HepG2 (cell line): ENCODE results near the gene CHL1. TPM values are rescaled to one million over a fixed set of nuclear protein-coding genes. Genes with fewer than 3 reads are reported as not detected.

Experiments used
- ATAC-seq: fragments of 200-7000 bp; cut with Tn5 transposase; 3 replicates; pipeline ENCODE4 v1.9.1; 2020; ENCODE audit warnings: mild to moderate bottlenecking, moderate library complexity
- BruUV-seq: library from RNA; stranded (reverse); fragments of 400-500 nt; replicated peaks from 2 replicates; lab custom pipeline; 2021; lab: Mats Ljungman, UMichigan
- CTCF ChIA-PET: fragments of 300-600 bp; formaldehyde crosslinking; extraction: SDS; loops from one replicate; lab custom pipeline; 2021; ENCODE audit warnings: low total read pairs, inconsistent platforms, low intra/inter-chr PET ratio; lab: Yijun Ruan, JAX
- POLR2A ChIA-PET: fragments of 350-600 bp; sonication (Branson Sonifier 250); formaldehyde crosslinking; loops from one replicate; lab custom pipeline; 2020; ENCODE audit warnings: antibody characterized with exemption, inconsistent platforms; lab: Yijun Ruan, JAX
- DNase-seq: peaks from one replicate; pipeline ENCODE4 v3.0.0-alpha.2; 2015; ENCODE audit warnings: low spot score
- FAIRE-seq: peaks from 3 replicates; lab custom pipeline; 2011; peaks lifted over from hg19 to GRCh38; lab: Jason Lieb, UNC
- H2AFZ ChIP-seq: one replicate; pipeline ENCODE4 v1.6.1; 2011; ENCODE audit warnings: low read length, inconsistent platforms
- H3K27ac ChIP-seq: fragments of 300-600 bp; 3 replicates; pipeline ENCODE4 v1.8.0; 2011; ENCODE audit warnings: mixed run types, mild to moderate bottlenecking, mixed read lengths, low read length, inconsistent platforms; ENCODE audit not compliant: insufficient read depth; ENCODE audit errors: extremely low read length
- H3K27me3 ChIP-seq, 2 experiments: fragments of 200-600 bp in 1 of 2; 2 replicates in 1 of 2; 3 replicates in 1 of 2; pipeline versions ENCODE4 v1.6.0 to v1.8.0; 2011; ENCODE audit warnings: low read length in 2 of 2, mild to moderate bottlenecking in 2 of 2, moderate library complexity in 2 of 2, inconsistent platforms in 1 of 2; ENCODE audit not compliant: insufficient read depth in 2 of 2, control insufficient read depth in 1 of 2
- H3K36me3 ChIP-seq, 2 experiments: fragments of 200-600 bp in 1 of 2; replicated peaks in 1 of 2; 2 replicates in 1 of 2; 3 replicates in 1 of 2; pipeline versions ENCODE4 v1.5.1 to v1.8.0; 2011; ENCODE audit warnings: low read length in 2 of 2, inconsistent platforms in 1 of 2; ENCODE audit not compliant: insufficient read depth in 2 of 2, control insufficient read depth in 1 of 2
- H3K4me1 ChIP-seq: 2 replicates; pipeline ENCODE4 v1.5.1; 2012; ENCODE audit warnings: low read length, inconsistent platforms; ENCODE audit not compliant: insufficient read depth
- H3K4me2 ChIP-seq: 2 replicates; pipeline ENCODE4 v1.6.0; 2011; ENCODE audit warnings: low read depth, low read length, inconsistent platforms
- H3K4me3 ChIP-seq, 3 experiments: fragments of 200-600 bp in 1 of 3; sonication (generic), shearing (Covaris generic) in 1 of 3; replicated peaks in 1 of 3; 2 replicates each; pipeline ENCODE4 v1.5.1; 2011 to 2016; ENCODE audit warnings: low read length in 3 of 3, inconsistent platforms in 2 of 3, low read depth in 2 of 3, mild to moderate bottlenecking in 2 of 3, control low read depth in 1 of 3, mixed read lengths in 1 of 3; ENCODE audit not compliant: insufficient read depth in 1 of 3
- H3K79me2 ChIP-seq: one replicate; pipeline ENCODE4 v1.6.1; 2011; ENCODE audit warnings: low read length, inconsistent platforms; ENCODE audit not compliant: insufficient read depth
- H3K9ac ChIP-seq: 2 replicates; pipeline ENCODE4 v1.6.0; 2011; ENCODE audit warnings: mild to moderate bottlenecking, low read depth, low read length, inconsistent platforms; ENCODE audit not compliant: insufficient read depth
- H3K9me3 ChIP-seq: 2 replicates; pipeline ENCODE4 v1.5.1; 2012; ENCODE audit warnings: mild to moderate bottlenecking, low read length
- H4K20me1 ChIP-seq: 2 replicates; pipeline ENCODE4 v1.6.0; 2011; ENCODE audit warnings: inconsistent platforms, mild to moderate bottlenecking, low read length, moderate library complexity; ENCODE audit not compliant: insufficient read depth
- HOXD1 ChIP-seq: sonication (generic); formaldehyde crosslinking; IDR thresholded peaks from 2 replicates; pipeline ENCODE4 v1.5.0; 2020; ENCODE audit warnings: missing genetic modification reagents
- KLF16 ChIP-seq, 2 experiments: sonication (generic) in 1 of 2; formaldehyde crosslinking in 1 of 2; IDR thresholded peaks; 2 replicates each; pipeline versions ENCODE4 v1.6.1 to v1.8.0; 2016 to 2023; ENCODE audit warnings: missing genetic modification reagents in 2 of 2, missing compliant biosample characterization in 1 of 2
- MED8 ChIP-seq: sonication (generic); formaldehyde crosslinking; IDR thresholded peaks from 2 replicates; pipeline ENCODE4 v1.8.1; 2023; ENCODE audit warnings: mild to moderate bottlenecking, missing genetic modification reagents; ENCODE audit not compliant: insufficient replicate concordance
- NFYC ChIP-seq: IDR thresholded peaks from 2 replicates; pipeline ENCODE4 v1.6.1; 2016; ENCODE audit warnings: missing genetic modification reagents, missing compliant biosample characterization
- REXO4 ChIP-seq: sonication (generic); formaldehyde crosslinking; IDR thresholded peaks from 2 replicates; pipeline ENCODE4 v1.8.0; 2022; ENCODE audit warnings: missing genetic modification reagents, mild to moderate bottlenecking, borderline replicate concordance
- SMAD3 ChIP-seq: sonication (generic); formaldehyde crosslinking; IDR thresholded peaks from 2 replicates; pipeline ENCODE4 v1.4.0; 2020; ENCODE audit warnings: missing genetic modification reagents
- SNRNP70 ChIP-seq: fragments of 200-400 bp; formaldehyde crosslinking; IDR thresholded peaks from 2 replicates; pipeline ENCODE4 v1.6.1; 2017; ENCODE audit warnings: mild to moderate bottlenecking, low read depth, low read length, moderate library complexity
- ZNF326 ChIP-seq: sonication (generic); formaldehyde crosslinking; IDR thresholded peaks from 2 replicates; pipeline ENCODE4 v1.4.0; 2020; ENCODE audit warnings: missing genetic modification reagents, borderline replicate concordance
- ZNF547 ChIP-seq: sonication (generic); formaldehyde crosslinking; IDR thresholded peaks from 2 replicates; pipeline ENCODE4 v1.5.1; 2020; ENCODE audit warnings: mild to moderate bottlenecking, missing genetic modification reagents
- ZNF552 ChIP-seq: sonication (generic); formaldehyde crosslinking; IDR thresholded peaks from 2 replicates; pipeline ENCODE4 v1.9.0; 2022; ENCODE audit warnings: missing genetic modification reagents, mild to moderate bottlenecking, borderline replicate concordance
- ZNF678 ChIP-seq: sonication (generic); formaldehyde crosslinking; IDR thresholded peaks from 2 replicates; pipeline ENCODE4 v1.4.0; 2020; ENCODE audit warnings: mild to moderate bottlenecking, missing genetic modification reagents
- ZNF788 ChIP-seq: sonication (generic); formaldehyde crosslinking; IDR thresholded peaks from 2 replicates; pipeline ENCODE4 v1.5.0; 2020; ENCODE audit warnings: mild to moderate bottlenecking, missing genetic modification reagents, borderline replicate concordance
- WGBS: methylation state at CpG from one replicate; pipeline ENCODE4 v1.1.6; 2017; ENCODE audit warnings: low lambda C conversion rate; 5-methylcytosine and 5-hydroxymethylcytosine counted together
- in situ Hi-C: cut with HindIII; loops from 2 replicates; pipeline ENCODE4 v1.10.0; 2017; ENCODE audit warnings: low pct_unique_long_range_greater_than_20kb; ENCODE audit not compliant: extremely low pct_ligation_motif_present
- intact Hi-C: fragments of 100-400 bp; cut with micrococcal nuclease; formaldehyde crosslinking; loops from one replicate; pipeline ENCODE4 v1.10.0; 2022; ENCODE audit not compliant: unreplicated experiment
- polyA plus RNA-seq, 8 experiments: library from polyadenylated mRNA; depleted of rRNA in 3 of 8; stranded (reverse) in 7 of 8; unstranded in 1 of 8; fragments of >200 nt; fragmentation: Illumina TruSeq in 4 of 8; extraction: Trizol in 4 of 8; gene quantifications; 2 replicates each; pipeline versions ENCODE4 v1.2.1 to v1.2.3, GENCODE V29; 2011 to 2016; ENCODE audit warnings: low read depth in 4 of 8, missing spikeins in 1 of 8, mixed read lengths in 1 of 8; ENCODE audit not compliant: insufficient read depth in 1 of 8
- total RNA-seq, 5 experiments: library from RNA; depleted of rRNA; stranded (reverse); fragments of >200 nt; fragmentation: Illumina TruSeq; extraction: Trizol; gene quantifications; 2 replicates each; pipeline ENCODE4 v1.2.3, GENCODE V29; 2016; ENCODE audit warnings: low read depth in 1 of 5
- TF ChIP-seq, protein P1 (sequence below): sonication (generic); formaldehyde crosslinking; IDR thresholded peaks from 2 replicates; pipeline ENCODE4 v1.8.0; 2022; ENCODE audit warnings: mild to moderate bottlenecking, missing genetic modification reagents; ENCODE audit not compliant: insufficient replicate concordance
- TF ChIP-seq, protein P2 (sequence below): sonication (generic); formaldehyde crosslinking; IDR thresholded peaks from 2 replicates; pipeline ENCODE4 v1.8.1; 2023; ENCODE audit warnings: missing genetic modification reagents, inconsistent platforms, borderline replicate concordance
- TF ChIP-seq, protein P3 (sequence below): sonication (generic); formaldehyde crosslinking; IDR thresholded peaks from 2 replicates; pipeline ENCODE4 v1.9.0; 2021; ENCODE audit warnings: missing genetic modification reagents, borderline replicate concordance
- TF ChIP-seq, protein P4 (sequence below): IDR thresholded peaks from 2 replicates; pipeline ENCODE4 v1.6.1; 2016; ENCODE audit warnings: low read depth, control low read depth
- TF ChIP-seq, protein P5 (sequence below): fragments of 450-650 bp; IDR thresholded peaks from 2 replicates; pipeline ENCODE4 v1.6.1; 2016

CHL1 gene
- total and polyA plus RNA-seq, 2 of the 13 experiments (the other 11 are each of a cell fraction or from before 2014, with no cell fraction given): not detected

DNA sequence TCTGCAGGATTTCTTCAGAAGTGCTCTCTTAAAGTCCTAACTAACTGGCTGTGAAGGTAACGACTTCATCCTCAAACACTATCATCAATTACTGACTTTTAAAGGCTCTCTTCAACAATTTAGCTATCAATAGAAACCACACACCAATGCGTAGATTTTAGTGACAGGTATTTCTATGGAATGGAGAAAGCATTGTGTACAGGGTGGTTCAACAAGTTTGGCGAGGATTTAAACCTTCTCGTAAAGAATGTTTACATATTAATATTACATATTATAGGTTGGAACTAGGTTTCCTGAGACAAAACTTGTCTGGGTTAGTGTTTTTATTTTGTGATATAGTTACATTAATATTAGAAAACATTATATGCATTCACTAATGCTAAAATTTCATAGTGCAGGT is 233.6 kb downstream of the CHL1 start:
- 3% methylated on average over 4 of the region's 4 CpGs for WGBS
- FAIRE-seq (no peak), DNase-seq (no peak), ATAC-seq (no peak)
- intact Hi-C loops: no loop called here
- H3K9me3 ChIP-seq: peaks cover 65% of the 10 kb centered on the region
- CTCF ChIA-PET: no interaction called here
- no peaks in the 10 kb centered on the region for H3K36me3 ChIP-seq
- in situ Hi-C loops: no loop called here
- H3K9ac ChIP-seq: no peak overlapping the region
- no peak overlapping the region for H2AFZ ChIP-seq
- no peaks in the 10 kb centered on the region for H4K20me1 ChIP-seq
- H3K27me3 ChIP-seq: no peaks in the 10 kb centered on the region
- no TSS peak for BruUV-seq
- H3K27ac ChIP-seq: no peak overlapping the region
- no peak overlapping the region for H3K4me3 ChIP-seq
- no peak overlapping the region for H3K4me2 ChIP-seq
- POLR2A ChIA-PET: no interaction called here
- no peaks in the 10 kb centered on the region for H3K4me1 ChIP-seq
- no peaks in the 10 kb centered on the region for H3K79me2 ChIP-seq
- TF ChIP-seq, protein P1, sequence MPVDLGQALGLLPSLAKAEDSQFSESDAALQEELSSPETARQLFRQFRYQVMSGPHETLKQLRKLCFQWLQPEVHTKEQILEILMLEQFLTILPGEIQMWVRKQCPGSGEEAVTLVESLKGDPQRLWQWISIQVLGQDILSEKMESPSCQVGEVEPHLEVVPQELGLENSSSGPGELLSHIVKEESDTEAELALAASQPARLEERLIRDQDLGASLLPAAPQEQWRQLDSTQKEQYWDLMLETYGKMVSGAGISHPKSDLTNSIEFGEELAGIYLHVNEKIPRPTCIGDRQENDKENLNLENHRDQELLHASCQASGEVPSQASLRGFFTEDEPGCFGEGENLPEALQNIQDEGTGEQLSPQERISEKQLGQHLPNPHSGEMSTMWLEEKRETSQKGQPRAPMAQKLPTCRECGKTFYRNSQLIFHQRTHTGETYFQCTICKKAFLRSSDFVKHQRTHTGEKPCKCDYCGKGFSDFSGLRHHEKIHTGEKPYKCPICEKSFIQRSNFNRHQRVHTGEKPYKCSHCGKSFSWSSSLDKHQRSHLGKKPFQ: no peak
- TF ChIP-seq ZNF326 (CRISPR knock-in tag) (no peak), NFYC (CRISPR knock-in tag) (no peak), REXO4 (no peak), ZNF788 (CRISPR knock-in tag) (no peak), SNRNP70 (no peak), KLF16 (CRISPR knock-in tag; IDR thresholded peaks at IDR 0.05) (no peak), HOXD1 (no peak), ZNF678 (no peak), ZNF552 (CRISPR knock-in tag) (no peak), ZNF547 (no peak), SMAD3 (no peak), MED8 (no peak)
- TF ChIP-seq, protein P2, sequence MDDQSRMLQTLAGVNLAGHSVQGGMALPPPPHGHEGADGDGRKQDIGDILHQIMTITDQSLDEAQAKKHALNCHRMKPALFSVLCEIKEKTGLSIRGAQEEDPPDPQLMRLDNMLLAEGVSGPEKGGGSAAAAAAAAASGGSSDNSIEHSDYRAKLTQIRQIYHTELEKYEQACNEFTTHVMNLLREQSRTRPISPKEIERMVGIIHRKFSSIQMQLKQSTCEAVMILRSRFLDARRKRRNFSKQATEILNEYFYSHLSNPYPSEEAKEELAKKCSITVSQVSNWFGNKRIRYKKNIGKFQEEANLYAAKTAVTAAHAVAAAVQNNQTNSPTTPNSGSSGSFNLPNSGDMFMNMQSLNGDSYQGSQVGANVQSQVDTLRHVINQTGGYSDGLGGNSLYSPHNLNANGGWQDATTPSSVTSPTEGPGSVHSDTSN (CRISPR knock-in tag): no peak
- TF ChIP-seq, protein P3, sequence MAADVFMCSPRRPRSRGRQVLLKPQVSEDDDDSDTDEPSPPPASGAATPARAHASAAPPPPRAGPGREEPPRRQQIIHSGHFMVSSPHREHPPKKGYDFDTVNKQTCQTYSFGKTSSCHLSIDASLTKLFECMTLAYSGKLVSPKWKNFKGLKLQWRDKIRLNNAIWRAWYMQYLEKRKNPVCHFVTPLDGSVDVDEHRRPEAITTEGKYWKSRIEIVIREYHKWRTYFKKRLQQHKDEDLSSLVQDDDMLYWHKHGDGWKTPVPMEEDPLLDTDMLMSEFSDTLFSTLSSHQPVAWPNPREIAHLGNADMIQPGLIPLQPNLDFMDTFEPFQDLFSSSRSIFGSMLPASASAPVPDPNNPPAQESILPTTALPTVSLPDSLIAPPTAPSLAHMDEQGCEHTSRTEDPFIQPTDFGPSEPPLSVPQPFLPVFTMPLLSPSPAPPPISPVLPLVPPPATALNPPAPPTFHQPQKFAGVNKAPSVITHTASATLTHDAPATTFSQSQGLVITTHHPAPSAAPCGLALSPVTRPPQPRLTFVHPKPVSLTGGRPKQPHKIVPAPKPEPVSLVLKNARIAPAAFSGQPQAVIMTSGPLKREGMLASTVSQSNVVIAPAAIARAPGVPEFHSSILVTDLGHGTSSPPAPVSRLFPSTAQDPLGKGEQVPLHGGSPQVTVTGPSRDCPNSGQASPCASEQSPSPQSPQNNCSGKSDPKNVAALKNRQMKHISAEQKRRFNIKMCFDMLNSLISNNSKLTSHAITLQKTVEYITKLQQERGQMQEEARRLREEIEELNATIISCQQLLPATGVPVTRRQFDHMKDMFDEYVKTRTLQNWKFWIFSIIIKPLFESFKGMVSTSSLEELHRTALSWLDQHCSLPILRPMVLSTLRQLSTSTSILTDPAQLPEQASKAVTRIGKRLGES (CRISPR knock-in tag): no peak
- TF ChIP-seq, protein P4, sequence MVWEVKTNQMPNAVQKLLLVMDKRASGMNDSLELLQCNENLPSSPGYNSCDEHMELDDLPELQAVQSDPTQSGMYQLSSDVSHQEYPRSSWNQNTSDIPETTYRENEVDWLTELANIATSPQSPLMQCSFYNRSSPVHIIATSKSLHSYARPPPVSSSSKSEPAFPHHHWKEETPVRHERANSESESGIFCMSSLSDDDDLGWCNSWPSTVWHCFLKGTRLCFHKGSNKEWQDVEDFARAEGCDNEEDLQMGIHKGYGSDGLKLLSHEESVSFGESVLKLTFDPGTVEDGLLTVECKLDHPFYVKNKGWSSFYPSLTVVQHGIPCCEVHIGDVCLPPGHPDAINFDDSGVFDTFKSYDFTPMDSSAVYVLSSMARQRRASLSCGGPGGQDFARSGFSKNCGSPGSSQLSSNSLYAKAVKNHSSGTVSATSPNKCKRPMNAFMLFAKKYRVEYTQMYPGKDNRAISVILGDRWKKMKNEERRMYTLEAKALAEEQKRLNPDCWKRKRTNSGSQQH (CRISPR knock-in tag): no peak
- TF ChIP-seq, protein P5, sequence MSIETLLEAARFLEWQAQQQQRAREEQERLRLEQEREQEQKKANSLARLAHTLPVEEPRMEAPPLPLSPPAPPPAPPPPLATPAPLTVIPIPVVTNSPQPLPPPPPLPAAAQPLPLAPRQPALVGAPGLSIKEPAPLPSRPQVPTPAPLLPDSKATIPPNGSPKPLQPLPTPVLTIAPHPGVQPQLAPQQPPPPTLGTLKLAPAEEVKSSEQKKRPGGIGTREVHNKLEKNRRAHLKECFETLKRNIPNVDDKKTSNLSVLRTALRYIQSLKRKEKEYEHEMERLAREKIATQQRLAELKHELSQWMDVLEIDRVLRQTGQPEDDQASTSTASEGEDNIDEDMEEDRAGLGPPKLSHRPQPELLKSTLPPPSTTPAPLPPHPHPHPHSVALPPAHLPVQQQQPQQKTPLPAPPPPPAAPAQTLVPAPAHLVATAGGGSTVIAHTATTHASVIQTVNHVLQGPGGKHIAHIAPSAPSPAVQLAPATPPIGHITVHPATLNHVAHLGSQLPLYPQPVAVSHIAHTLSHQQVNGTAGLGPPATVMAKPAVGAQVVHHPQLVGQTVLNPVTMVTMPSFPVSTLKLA: no peak
